GM12878 (cell line): ENCODE measurements around the gene JADE2. TPM values are rescaled to one million over a fixed set of nuclear protein-coding genes. Genes with fewer than 3 reads are reported as not detected.

Source experiments
- ATAC-seq: fragments of 200-7000 bp; cut with Tn5 transposase; 3 replicates; pipeline ENCODE4 v1.9.1; 2020; ENCODE audit warnings: mild to moderate bottlenecking, moderate library complexity
- BruUV-seq: library from RNA; stranded (reverse); fragments of 400-500 nt; replicated peaks from 2 replicates; lab custom pipeline; 2021; lab: Mats Ljungman, UMichigan
- CTCF ChIA-PET: fragments of 300-600 bp; sonication (Branson Sonifier 250); formaldehyde crosslinking; extraction: SDS; loops from one replicate; lab custom pipeline; 2021; ENCODE audit warnings: inconsistent platforms; lab: Yijun Ruan, JAX
- POLR2A ChIA-PET: fragments of 350-600 bp; formaldehyde crosslinking; extraction: SDS; loops from one replicate; lab custom pipeline; 2021; ENCODE audit warnings: inconsistent platforms; lab: Charles Lee
- RAD21 ChIA-PET: fragments of 300-600 bp; sonication (Branson Sonifier 250); formaldehyde crosslinking; loops from one replicate; lab custom pipeline; 2023; ENCODE audit warnings: antibody characterized with exemption; ENCODE audit not compliant: unreplicated experiment; lab: Charles Lee
- SMC1A ChIA-PET: fragments of 300-600 bp; sonication (Branson Sonifier 250); formaldehyde crosslinking; loops from one replicate; lab custom pipeline; 2023; ENCODE audit not compliant: unreplicated experiment, uncharacterized antibody; lab: Charles Lee
- DNase-seq: peaks from one replicate; pipeline ENCODE4 v3.0.0-alpha.2; 2011; ENCODE audit warnings: low read depth, low spot score
- FAIRE-seq: peaks from 3 replicates; lab custom pipeline; 2011; peaks lifted over from hg19 to GRCh38; lab: Jason Lieb, UNC
- H2AFZ ChIP-seq: 2 replicates; pipeline ENCODE4 v1.6.0; 2011; ENCODE audit warnings: low read depth, low read length, control low read depth; ENCODE audit not compliant: control insufficient read depth
- H3K27ac ChIP-seq: 2 replicates; pipeline ENCODE4 v1.5.1; 2011; ENCODE audit warnings: control low read depth; ENCODE audit not compliant: control insufficient read depth, insufficient read depth
- H3K27me3 ChIP-seq, 2 experiments: replicated peaks in 1 of 2; 2 replicates each; pipeline versions ENCODE4 v1.6.0 to v1.6.1; 2011; ENCODE audit warnings: low read length in 1 of 2; ENCODE audit not compliant: control insufficient read depth in 2 of 2, insufficient read depth in 2 of 2
- H3K36me3 ChIP-seq, 2 experiments: 2 replicates each; pipeline ENCODE4 v1.5.1; 2011; ENCODE audit warnings: low read length in 1 of 2; ENCODE audit not compliant: control insufficient read depth in 2 of 2, insufficient read depth in 2 of 2
- H3K4me1 ChIP-seq: 2 replicates; pipeline ENCODE4 v1.6.1; 2011; ENCODE audit warnings: mild to moderate bottlenecking, low read length, moderate library complexity, mixed read lengths; ENCODE audit not compliant: control insufficient read depth, insufficient read depth
- H3K4me2 ChIP-seq: 2 replicates; pipeline ENCODE4 v1.6.0; 2011; ENCODE audit warnings: control low read depth; ENCODE audit not compliant: control insufficient read depth, insufficient read depth
- H3K4me3 ChIP-seq: fragments of 200-600 bp; sonication (generic); 2 replicates; pipeline ENCODE4 v1.5.1; 2016
- H3K79me2 ChIP-seq: 2 replicates; pipeline ENCODE4 v1.6.0; 2011; ENCODE audit warnings: low read length; ENCODE audit not compliant: control insufficient read depth, insufficient read depth
- H3K9ac ChIP-seq: 2 replicates; pipeline ENCODE4 v1.8.0; 2011; ENCODE audit warnings: low read length, control low read depth, mixed read lengths; ENCODE audit not compliant: control insufficient read depth, insufficient read depth
- H3K9me3 ChIP-seq: replicated peaks from 3 replicates; pipeline ENCODE4 v1.5.1; 2011; ENCODE audit warnings: mild to moderate bottlenecking, low read length; ENCODE audit not compliant: control insufficient read depth, insufficient read depth
- H4K20me1 ChIP-seq: 2 replicates; pipeline ENCODE4 v1.6.0; 2011; ENCODE audit not compliant: control insufficient read depth, insufficient read depth
- CHD2 ChIP-seq: IDR thresholded peaks from 2 replicates; pipeline ENCODE4 v1.6.1; 2011; ENCODE audit warnings: low read depth, low read length, improper control_type of control experiment, borderline replicate concordance
- JUND ChIP-seq: IDR thresholded peaks from 2 replicates; pipeline ENCODE4 v1.6.1; 2012; ENCODE audit warnings: low read depth, mild to moderate bottlenecking, low read length, improper control_type of control experiment, moderate library complexity
- NKRF ChIP-seq: fragments of 450-650 bp; conservative IDR thresholded peaks from 2 replicates; pipeline ENCODE4 v1.6.1; 2017; ENCODE audit warnings: mild to moderate bottlenecking, moderate library complexity
- NR2C1 ChIP-seq: fragments of 450-650 bp; IDR thresholded peaks from 2 replicates; pipeline ENCODE4 v1.6.1; 2017; ENCODE audit warnings: antibody characterized with exemption, mild to moderate bottlenecking, moderate library complexity
- POLR2A ChIP-seq: IDR thresholded peaks from 2 replicates; pipeline ENCODE4 v1.6.1; 2011; ENCODE audit warnings: low read depth, mild to moderate bottlenecking, low read length
- REST ChIP-seq: IDR thresholded peaks from 2 replicates; pipeline ENCODE4 v1.6.1; 2012; ENCODE audit warnings: mild to moderate bottlenecking, low read depth, low read length
- SIX5 ChIP-seq: IDR thresholded peaks from 2 replicates; pipeline ENCODE4 v1.6.1; 2011; ENCODE audit warnings: mild to moderate bottlenecking, low read depth, low read length, moderate library complexity; ENCODE audit not compliant: severe bottlenecking
- ZNF274 ChIP-seq: IDR thresholded peaks from one replicate; pipeline ENCODE4 v1.8.0; 2011; ENCODE audit not compliant: insufficient read length, insufficient read depth
- WGBS: methylation state at CpG from one replicate; pipeline ENCODE4 v1.1.6; 2016; ENCODE audit warnings: low lambda C conversion rate; ENCODE audit not compliant: insufficient replicate concordance, insufficient coverage; ENCODE audit errors: missing lambda C conversion rate; 5-methylcytosine and 5-hydroxymethylcytosine counted together
- in situ Hi-C: fragments of 300-500 bp; cut with MboI; formaldehyde crosslinking; loops from 9 replicates; pipeline ENCODE4 v1.14.3; 2018; ENCODE audit warnings: mixed read lengths
- intact Hi-C: fragments of 100-400 bp; cut with micrococcal nuclease; formaldehyde crosslinking; loops from one replicate; pipeline ENCODE4 v1.14.2; 2022; ENCODE audit not compliant: unreplicated experiment
- polyA plus RNA-seq, 11 experiments: library from polyadenylated mRNA; depleted of rRNA in 4 of 11; unstranded in 6 of 11; stranded (reverse) in 5 of 11; fragments of >200 nt; fragmentation: Nextera tagmentation in 4 of 11; fragmentation: Illumina TruSeq in 1 of 11; extraction: Ambion mirVana in 4 of 11; extraction: Trizol in 1 of 11; gene quantifications; 1 replicate in 1 of 11; 2 replicates in 10 of 11; pipeline versions ENCODE4 v1.2.1 to v1.2.3, GENCODE V29; 2011 to 2016; ENCODE audit warnings: inconsistent platforms in 2 of 11, missing spikeins in 2 of 11, low read depth in 1 of 11
- total RNA-seq, 4 experiments: library from RNA; depleted of rRNA in 3 of 4; stranded (reverse); fragments of >200 nt in 3 of 4; fragmentation: Illumina TruSeq in 1 of 4; extraction: Trizol in 1 of 4; gene quantifications; 2 replicates each; pipeline versions ENCODE4 v1.2.1 to v1.2.3, GENCODE V29; 2013 to 2021

The JADE2 gene
- total and polyA plus RNA-seq, 10 of the 15 experiments (the other 5 are each of a cell fraction or from before 2014, with no cell fraction given): 1.5 to 67.0 (median 22.4) TPM

GRCh38 chr5:134477462-134478245 lies 47.8 kb upstream of the JADE2 start:
- CTCF ChIA-PET: interaction anchor here (0.6 to 2.6 kb wide), 3 partner anchors 11 to 280 kb away, joined by 3 to 13 read pairs (median 3); no protein-coding TSS in a partner anchor
- FAIRE-seq (no peak), ATAC-seq (0 out of 3 replicates have a peak, but pooled peaks have one; percentile 16), DNase-seq (no peak)
- SMC1A ChIA-PET: interaction anchor here (1.0 to 2.7 kb wide), 3 partner anchors 11 to 62 kb away, joined by 3 to 11 read pairs (median 3); no protein-coding TSS in a partner anchor
- BruUV-seq: no TSS peak
- Histone ChIP-seq H3K79me2 (no peaks in the 10 kb centered on the region), H3K36me3 (no peaks in the 10 kb centered on the region), H3K4me2 (no peak overlapping the region), H3K9me3 (no peaks in the 10 kb centered on the region), H3K27ac (no peak overlapping the region), H3K9ac (no peak overlapping the region), H3K27me3 (no peaks in the 10 kb centered on the region), H3K4me1 (no peaks in the 10 kb centered on the region), H2AFZ (no peak overlapping the region), H3K4me3 (no peak overlapping the region), H4K20me1 (no peaks in the 10 kb centered on the region)
- intact Hi-C loops: no loop called here
- peak; percentile 35; the same call in 1 of the 2 replicates for TF ChIP-seq NR2C1
- TF ChIP-seq JUND: no peak
- RAD21 ChIA-PET: interaction anchor here (0.7 kb wide), 1 partner anchor 46 kb away, joined by 3 read pairs; no protein-coding TSS in a partner anchor
- WGBS: 56% methylated on average over 14 of the region's 14 CpGs
- in situ Hi-C loops: no loop called here
- POLR2A ChIA-PET: no interaction called here

- in situ Hi-C loops: no loop called here
- Histone ChIP-seq H3K9ac (no peak overlapping the region), H3K4me3 (no peak overlapping the region), H4K20me1 (no peaks in the 10 kb centered on the region), H3K79me2 (no peaks in the 10 kb centered on the region), H3K27me3 (no peaks in the 10 kb centered on the region), H3K27ac (no peak overlapping the region), H2AFZ (no peak overlapping the region), H3K4me2 (no peak overlapping the region), H3K36me3 (no peaks in the 10 kb centered on the region), H3K9me3 (no peaks in the 10 kb centered on the region), H3K4me1 (no peaks in the 10 kb centered on the region)
- BruUV-seq: no TSS peak
- TF ChIP-seq REST (no peak), NR2C1 (no peak), NKRF (no peak), ZNF274 (no peak), CHD2 (no peak), SIX5 (no peak), POLR2A (no peak)
- ATAC-seq (no peak), DNase-seq (no peak), FAIRE-seq (no peak)
- RAD21 ChIA-PET: no interaction called here
- CTCF ChIA-PET: interaction anchor here (0.7 to 1.2 kb wide), 2 partner anchors 15 to 107 kb away, joined by 3 read pairs; no protein-coding TSS in a partner anchor
- POLR2A ChIA-PET: no interaction called here
- SMC1A ChIA-PET: interaction anchor here (1.0 kb wide), 1 partner anchor 15 kb away, joined by 3 read pairs; no protein-coding TSS in a partner anchor
- intact Hi-C loops: no loop called here
- WGBS: 74% methylated on average over 4 of the region's 4 CpGs
Measured at GRCh38 chr5:134479839-134480238, 45.6 kb upstream of the JADE2 start.
